ENCODE data around the gene FAM222A. TPM values are rescaled to one million over a fixed set of nuclear protein-coding genes. Genes with fewer than 3 reads are reported as not detected.

Gene FAM222A
- total RNA-seq, 1 experiment from 2014 or later: 2.8 TPM

DNA sequence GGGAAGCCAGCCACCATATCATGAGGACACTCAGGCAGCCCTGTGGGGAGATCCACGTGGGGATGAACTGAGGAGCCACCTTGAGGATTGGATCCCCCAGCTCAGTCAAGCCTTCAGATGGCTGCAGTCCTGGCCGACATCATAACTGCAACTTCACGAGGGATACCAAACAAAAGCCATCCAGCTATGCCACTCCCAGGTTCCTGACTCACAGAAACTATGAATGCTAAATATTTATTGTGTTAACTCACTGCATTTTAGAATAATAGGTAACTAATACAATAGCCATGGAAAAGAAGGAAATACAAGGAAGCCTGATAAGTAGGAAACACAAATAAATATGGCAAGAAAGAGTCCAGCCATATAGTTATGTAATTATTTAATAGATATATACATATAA is 42.1 kb upstream of the FAM222A start:
- Mint-ChIP-seq H3K27ac (no peak overlapping the region), H3K4me1 (peaks cover 6 to 22% of the 10 kb centered on the region in 2 experiments; a peak in 3 of 4 replicates), H3K36me3 (ENCODE audit: insufficient read depth in 1 of 3, low read depth in 3 of 3) (no peaks in the 10 kb centered on the region), H3K27me3 (ENCODE audit: low read depth) (peaks cover 7% of the 10 kb centered on the region), H3K9me3 (no peaks in the 10 kb centered on the region; a peak in 1 of 5 replicates), H3K4me3 (no peak overlapping the region)
- Histone ChIP-seq H3K27ac (ENCODE audit: insufficient read length, low read depth, low read length) (no peak overlapping the region), H3K79me1 (ENCODE audit: insufficient read depth, low read depth, low read length, poor library complexity, severe bottlenecking) (no peaks in the 10 kb centered on the region), H3K56ac (ENCODE audit: insufficient read length, low read depth, low read length) (no peak overlapping the region), H2BK12ac (ENCODE audit: insufficient read length, low read depth, low read length) (no peak overlapping the region), H4K91ac (ENCODE audit: insufficient read length, low read depth, low read length) (no peak overlapping the region), H3K79me2 (ENCODE audit: insufficient read depth, low read length) (no peaks in the 10 kb centered on the region), H3K4me1 (ENCODE audit: insufficient read depth, low read length) (no peaks in the 10 kb centered on the region), H4K20me1 (ENCODE audit: control insufficient read depth, insufficient read depth, insufficient read length) (no peaks in the 10 kb centered on the region), H3K18ac (ENCODE audit: insufficient read length, low read depth, low read length) (no peak overlapping the region), H3K27me3 (ENCODE audit: insufficient read depth, low read length) (no peaks in the 10 kb centered on the region), H3K9me3 (ENCODE audit: control insufficient read depth, low read depth, low read length) (no peaks in the 10 kb centered on the region), H3K23ac (ENCODE audit: insufficient read length, low read depth, low read length) (no peak overlapping the region), H3K4ac (ENCODE audit: low read depth, low read length) (no peak overlapping the region), H3K9ac (ENCODE audit: extremely low read depth, insufficient read length, low read length) (no peak overlapping the region), H2BK5ac (ENCODE audit: insufficient read length, low read length) (no peak overlapping the region), H2BK15ac (ENCODE audit: low read depth, low read length) (no peak overlapping the region), H2AK5ac (ENCODE audit: insufficient read length, low read length) (no peak overlapping the region), H2BK20ac (ENCODE audit: low read depth, low read length, poor library complexity, severe bottlenecking) (no peak overlapping the region), H2AFZ (ENCODE audit: low read length) (no peak overlapping the region), H2BK120ac (ENCODE audit: low read depth, low read length, poor library complexity, severe bottlenecking) (no peak overlapping the region), H3K14ac (ENCODE audit: insufficient read depth, low read length) (no peak overlapping the region), H3K23me2 (ENCODE audit: insufficient read length, low read depth, low read length, poor library complexity, severe bottlenecking) (no peaks in the 10 kb centered on the region), H3T11ph (ENCODE audit: low read length) (no peak overlapping the region), H4K5ac (ENCODE audit: insufficient read length, low read depth, low read length) (no peak overlapping the region), H3K4me2 (ENCODE audit: insufficient read depth, insufficient read length, low read length) (no peak overlapping the region), H4K8ac (replicated peaks; ENCODE audit: insufficient read length, low read depth, low read length) (no peak overlapping the region)
- no CpG with 5 or more reads among the region's 3 CpGs for WGBS (ENCODE audit: extremely low coverage, insufficient read length, low lambda C conversion rate)
- no peak for DNase-seq
- TF ChIP-seq, protein P1, sequence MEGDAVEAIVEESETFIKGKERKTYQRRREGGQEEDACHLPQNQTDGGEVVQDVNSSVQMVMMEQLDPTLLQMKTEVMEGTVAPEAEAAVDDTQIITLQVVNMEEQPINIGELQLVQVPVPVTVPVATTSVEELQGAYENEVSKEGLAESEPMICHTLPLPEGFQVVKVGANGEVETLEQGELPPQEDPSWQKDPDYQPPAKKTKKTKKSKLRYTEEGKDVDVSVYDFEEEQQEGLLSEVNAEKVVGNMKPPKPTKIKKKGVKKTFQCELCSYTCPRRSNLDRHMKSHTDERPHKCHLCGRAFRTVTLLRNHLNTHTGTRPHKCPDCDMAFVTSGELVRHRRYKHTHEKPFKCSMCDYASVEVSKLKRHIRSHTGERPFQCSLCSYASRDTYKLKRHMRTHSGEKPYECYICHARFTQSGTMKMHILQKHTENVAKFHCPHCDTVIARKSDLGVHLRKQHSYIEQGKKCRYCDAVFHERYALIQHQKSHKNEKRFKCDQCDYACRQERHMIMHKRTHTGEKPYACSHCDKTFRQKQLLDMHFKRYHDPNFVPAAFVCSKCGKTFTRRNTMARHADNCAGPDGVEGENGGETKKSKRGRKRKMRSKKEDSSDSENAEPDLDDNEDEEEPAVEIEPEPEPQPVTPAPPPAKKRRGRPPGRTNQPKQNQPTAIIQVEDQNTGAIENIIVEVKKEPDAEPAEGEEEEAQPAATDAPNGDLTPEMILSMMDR (conservative IDR thresholded peaks at IDR 0.05): no peak

Data from H9 (cell line).